SH-SY5Y (cell line): Measurements from ENCODE around the gene C1orf115.

Experiments used
- GATA2 ChIP-seq: IDR thresholded peaks from 2 replicates; pipeline ENCODE4 v1.6.1; 2011; ENCODE audit warnings: mild to moderate bottlenecking, low read depth, low read length
- GATA3 ChIP-seq: IDR thresholded peaks from 2 replicates; pipeline ENCODE4 v1.6.1; 2011; ENCODE audit warnings: low read depth, mild to moderate bottlenecking, low read length, moderate library complexity

DNA sequence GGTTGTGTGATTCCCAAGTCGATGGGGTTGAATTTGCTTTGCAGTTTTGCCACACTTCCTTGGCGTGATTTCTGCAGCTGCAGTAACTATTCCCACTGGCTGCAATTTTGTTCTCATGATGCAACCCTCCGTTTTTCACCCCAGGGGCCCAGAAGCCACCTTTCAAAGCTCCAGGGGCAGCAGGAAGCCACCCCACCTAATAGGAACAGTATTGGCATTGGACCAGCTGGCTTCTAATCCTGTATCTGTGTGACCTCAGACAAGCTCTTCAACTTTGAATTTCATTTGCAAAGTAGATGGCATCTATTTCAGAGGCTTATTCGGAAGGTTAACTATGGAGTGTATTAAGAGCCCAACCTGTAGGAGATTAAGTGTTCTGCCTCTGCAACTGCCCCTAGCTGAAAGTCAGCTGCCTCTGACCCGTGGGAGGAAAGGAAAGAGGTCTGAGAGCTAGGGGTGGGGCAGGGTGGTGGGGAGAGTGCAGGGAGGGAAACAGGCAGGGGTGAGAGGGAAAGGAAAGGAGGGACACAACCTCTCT is 12.6 kb downstream of the C1orf115 start:
- TF ChIP-seq GATA2 = no peak
- no peak for TF ChIP-seq GATA3
